WTC11 (cell line): ENCODE measurements around the gene SIPA1L3.

Experiments
- E2F1 ChIP-seq: sonication (generic); formaldehyde crosslinking; IDR thresholded peaks from 2 replicates; pipeline ENCODE4 v1.8.0; 2022; ENCODE audit warnings: mild to moderate bottlenecking, missing genetic modification reagents
- MAX ChIP-seq: sonication (generic); formaldehyde crosslinking; IDR thresholded peaks from 2 replicates; pipeline ENCODE4 v1.8.0; 2022; ENCODE audit warnings: mild to moderate bottlenecking, missing genetic modification reagents
- TEAD1 ChIP-seq: sonication (generic); formaldehyde crosslinking; IDR thresholded peaks from 2 replicates; pipeline ENCODE4 v1.8.0; 2022; ENCODE audit warnings: mild to moderate bottlenecking, missing genetic modification reagents
- USF1 ChIP-seq: sonication (generic); formaldehyde crosslinking; IDR thresholded peaks from 2 replicates; pipeline ENCODE4 v1.8.0; 2022; ENCODE audit warnings: mild to moderate bottlenecking, missing genetic modification reagents
- ZNF416 ChIP-seq: fragments of 250-450 bp; sonication (Bioruptor Pico); IDR thresholded peaks from 2 replicates; pipeline ENCODE4 v1.9.0; 2021; ENCODE audit warnings: mild to moderate bottlenecking, inconsistent platforms

- no peak for TF ChIP-seq E2F1 (CRISPR knock-in tag)
- TF ChIP-seq MAX (CRISPR knock-in tag), result no peak
- TF ChIP-seq ZNF416, result no peak
- TF ChIP-seq TEAD1 (CRISPR knock-in tag), result no peak
- no peak for TF ChIP-seq USF1 (CRISPR knock-in tag)
Measured at GRCh38 chr19:38185562-38185961, 278.6 kb downstream of the SIPA1L3 start.
